Suprapubic skin (tissue), 4 donors: ENCODE data around the gene IFITM1.

ENCODE experiments used
- EP300 ChIP-seq: sonication (generic); formaldehyde crosslinking; IDR thresholded peaks from one replicate; pipeline ENCODE4 v1.6.1; 2017; ENCODE audit warnings: antibody characterized with exemption
- POLR2A ChIP-seq, 2 donors: fragments of 450-650 bp; IDR thresholded peaks; one replicate each; pipeline ENCODE4 v1.6.1; 2017; ENCODE audit warnings: antibody characterized with exemption in 2 of 2, mild to moderate bottlenecking in 2 of 2, moderate library complexity in 2 of 2
- POLR2AphosphoS5 ChIP-seq, 3 donors: sonication (generic); formaldehyde crosslinking; IDR thresholded peaks; one replicate each; pipeline ENCODE4 v1.6.1; 2017; ENCODE audit warnings: antibody characterized with exemption in 3 of 3
- TF ChIP-seq, protein P1 (sequence below), 2 donors: fragments of 200-600 bp in 1 of 2; fragments of 450-650 bp in 1 of 2; sonication (generic) in 1 of 2; IDR thresholded peaks; one replicate each; pipeline ENCODE4 v1.5.1; 2016 to 2019; ENCODE audit warnings: antibody characterized with exemption in 2 of 2, mild to moderate bottlenecking in 1 of 2, moderate library complexity in 1 of 2

DNA sequence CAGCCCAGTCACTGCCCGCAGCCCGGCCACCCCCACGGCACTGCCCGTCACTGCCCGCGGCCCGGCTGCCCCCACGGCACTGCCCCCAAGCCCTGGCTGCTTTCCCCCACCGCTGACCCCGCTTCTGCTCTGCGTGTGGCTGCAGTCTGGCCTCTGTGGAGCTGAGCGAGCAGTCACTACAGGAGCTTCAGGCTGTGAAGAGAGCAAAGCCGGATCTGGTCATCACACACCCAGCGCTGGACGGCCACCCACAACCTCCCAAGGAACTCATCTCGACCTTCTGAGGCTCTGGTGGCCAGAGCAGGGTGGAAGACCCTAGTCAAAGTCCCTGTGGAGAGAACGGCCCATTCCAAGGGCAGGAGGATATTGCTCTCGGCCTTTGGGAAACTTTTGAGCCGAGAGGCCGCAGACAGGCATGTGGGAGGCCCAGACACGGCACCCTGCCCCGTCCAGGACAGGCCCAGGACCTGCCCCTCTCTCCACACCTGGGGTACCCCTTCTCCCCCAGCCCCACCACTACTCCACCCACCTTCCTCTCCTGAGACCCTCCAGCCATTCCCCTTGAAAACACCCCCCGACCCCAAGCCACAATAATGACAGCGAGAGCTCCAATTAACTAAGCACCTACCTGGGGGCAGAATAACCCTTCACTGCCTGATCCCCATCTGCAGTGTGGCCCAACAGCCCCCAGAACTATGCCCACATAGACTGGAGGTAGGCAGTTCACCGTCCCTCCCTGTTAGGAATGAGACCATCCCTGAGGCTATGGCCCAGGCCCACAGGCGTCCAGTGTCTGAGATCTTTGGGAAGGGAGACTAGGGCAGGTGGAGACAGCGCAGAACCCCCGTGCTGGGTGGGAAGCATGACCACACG, 28.6 kb upstream of the IFITM1 start:
- TF ChIP-seq, protein P1, sequence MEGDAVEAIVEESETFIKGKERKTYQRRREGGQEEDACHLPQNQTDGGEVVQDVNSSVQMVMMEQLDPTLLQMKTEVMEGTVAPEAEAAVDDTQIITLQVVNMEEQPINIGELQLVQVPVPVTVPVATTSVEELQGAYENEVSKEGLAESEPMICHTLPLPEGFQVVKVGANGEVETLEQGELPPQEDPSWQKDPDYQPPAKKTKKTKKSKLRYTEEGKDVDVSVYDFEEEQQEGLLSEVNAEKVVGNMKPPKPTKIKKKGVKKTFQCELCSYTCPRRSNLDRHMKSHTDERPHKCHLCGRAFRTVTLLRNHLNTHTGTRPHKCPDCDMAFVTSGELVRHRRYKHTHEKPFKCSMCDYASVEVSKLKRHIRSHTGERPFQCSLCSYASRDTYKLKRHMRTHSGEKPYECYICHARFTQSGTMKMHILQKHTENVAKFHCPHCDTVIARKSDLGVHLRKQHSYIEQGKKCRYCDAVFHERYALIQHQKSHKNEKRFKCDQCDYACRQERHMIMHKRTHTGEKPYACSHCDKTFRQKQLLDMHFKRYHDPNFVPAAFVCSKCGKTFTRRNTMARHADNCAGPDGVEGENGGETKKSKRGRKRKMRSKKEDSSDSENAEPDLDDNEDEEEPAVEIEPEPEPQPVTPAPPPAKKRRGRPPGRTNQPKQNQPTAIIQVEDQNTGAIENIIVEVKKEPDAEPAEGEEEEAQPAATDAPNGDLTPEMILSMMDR (IDR thresholded peaks at IDR 0.05) = no peak
- TF ChIP-seq POLR2AphosphoS5 (IDR thresholded peaks at IDR 0.05) (no peak), EP300 (no peak), POLR2A (IDR thresholded peaks at IDR 0.05) (no peak)
